IMR-90 (cell line): ENCODE data around the gene RFTN1. TPM values are rescaled to one million over a fixed set of nuclear protein-coding genes. Genes with fewer than 3 reads are reported as not detected.

Experiments
- ATAC-seq: fragments of 200-7000 bp; cut with Tn5 transposase; 2 replicates; pipeline ENCODE4 v1.9.1; 2020; ENCODE audit warnings: low read depth, mild to moderate bottlenecking, moderate library complexity
- BruUV-seq: library from RNA; stranded (reverse); fragments of 400-500 nt; replicated peaks from 2 replicates; lab custom pipeline; 2021; lab: Mats Ljungman, UMichigan
- CTCF ChIA-PET: fragments of 300-600 bp; formaldehyde crosslinking; extraction: SDS; loops from one replicate; lab custom pipeline; 2021; ENCODE audit warnings: antibody characterized with exemption; lab: Yijun Ruan, JAX
- POLR2A ChIA-PET: fragments of 300-600 bp; sonication (Branson Sonifier 250); formaldehyde crosslinking; loops from one replicate; lab custom pipeline; 2022; ENCODE audit warnings: antibody characterized with exemption; ENCODE audit not compliant: unreplicated experiment; lab: Charles Lee
- DNase-seq: peaks from one replicate; pipeline ENCODE4 v3.0.0; 2013
- H2AFZ ChIP-seq: replicated peaks from 2 replicates; pipeline ENCODE3; 2013; ENCODE audit warnings: low read length, mild to moderate bottlenecking; ENCODE audit not compliant: poor library complexity
- H2AK5ac ChIP-seq: 2 replicates; pipeline ENCODE4 v1.6.1; 2013; ENCODE audit warnings: low read depth, low read length, inconsistent platforms
- H2AK9ac ChIP-seq: replicated peaks from 2 replicates; pipeline ENCODE3; 2013; ENCODE audit warnings: mild to moderate bottlenecking, low read depth, low read length, moderate library complexity; ENCODE audit not compliant: poor library complexity
- H2BK120ac ChIP-seq: 2 replicates; pipeline ENCODE4 v1.6.1; 2013; ENCODE audit warnings: low read depth, low read length, inconsistent platforms
- H2BK15ac ChIP-seq: 3 replicates; pipeline ENCODE4 v1.6.1; 2013; ENCODE audit warnings: low read depth, low read length, inconsistent platforms
- H2BK20ac ChIP-seq: 2 replicates; pipeline ENCODE4 v1.6.1; 2013; ENCODE audit warnings: low read depth, mild to moderate bottlenecking, inconsistent platforms, low read length, moderate library complexity
- H2BK5ac ChIP-seq: 2 replicates; pipeline ENCODE4 v1.6.1; 2013; ENCODE audit warnings: mild to moderate bottlenecking, low read depth, low read length, inconsistent platforms; ENCODE audit not compliant: poor library complexity, severe bottlenecking
- H3K14ac ChIP-seq: replicated peaks from 2 replicates; pipeline ENCODE4 v1.6.1; 2013; ENCODE audit warnings: low read depth, low read length, inconsistent platforms
- H3K18ac ChIP-seq: 2 replicates; pipeline ENCODE4 v1.6.1; 2013; ENCODE audit warnings: low read depth, low read length, control low read depth
- H3K23ac ChIP-seq: 2 replicates; pipeline ENCODE4 v1.6.1; 2013; ENCODE audit warnings: low read depth, low read length, inconsistent platforms
- H3K27ac ChIP-seq: 2 replicates; pipeline ENCODE4 v1.5.1; 2013; ENCODE audit warnings: mild to moderate bottlenecking, control low read depth, low read length; ENCODE audit not compliant: insufficient read depth
- H3K27me3 ChIP-seq: 2 replicates; pipeline ENCODE4 v1.6.1; 2013; ENCODE audit warnings: low read length; ENCODE audit not compliant: control insufficient read depth, insufficient read depth
- H3K36me3 ChIP-seq: 2 replicates; pipeline ENCODE4 v1.6.1; 2013; ENCODE audit warnings: low read length, mixed read lengths; ENCODE audit not compliant: control insufficient read depth, insufficient read depth
- H3K4ac ChIP-seq: 2 replicates; pipeline ENCODE4 v1.6.1; 2013; ENCODE audit warnings: low read depth, low read length, inconsistent platforms
- H3K4me1 ChIP-seq: 2 replicates; pipeline ENCODE4 v1.6.1; 2013; ENCODE audit warnings: low read length, mixed read lengths; ENCODE audit not compliant: control insufficient read depth, insufficient read depth
- H3K4me2 ChIP-seq: 2 replicates; pipeline ENCODE4 v1.6.1; 2013; ENCODE audit warnings: low read depth, mild to moderate bottlenecking, control low read depth, low read length, moderate library complexity
- H3K4me3 ChIP-seq: 2 replicates; pipeline ENCODE4 v1.5.1; 2013; ENCODE audit warnings: low read depth, mild to moderate bottlenecking, control low read depth, low read length, moderate library complexity; ENCODE audit not compliant: insufficient read depth
- H3K56ac ChIP-seq: 2 replicates; pipeline ENCODE4 v1.6.1; 2013; ENCODE audit warnings: low read length, inconsistent platforms; ENCODE audit not compliant: insufficient read depth; ENCODE audit errors: extremely low read depth
- H3K79me1 ChIP-seq, 2 experiments: 2 replicates each; pipeline ENCODE4 v1.6.1; 2013; ENCODE audit warnings: low read length in 2 of 2, inconsistent platforms in 1 of 2, low read depth in 1 of 2
- H3K9ac ChIP-seq: 2 replicates; pipeline ENCODE4 v1.6.1; 2013; ENCODE audit warnings: low read depth, low read length, control low read depth
- H3K9me1 ChIP-seq: 2 replicates; pipeline ENCODE4 v1.6.1; 2013; ENCODE audit warnings: low read length, inconsistent platforms; ENCODE audit not compliant: insufficient read depth
- H3K9me3 ChIP-seq: 2 replicates; pipeline ENCODE4 v1.6.1; 2013; ENCODE audit warnings: low read length; ENCODE audit not compliant: control insufficient read depth, insufficient read depth
- H4K20me1 ChIP-seq: 2 replicates; pipeline ENCODE4 v1.6.1; 2013; ENCODE audit warnings: low read length, inconsistent platforms; ENCODE audit not compliant: insufficient read depth
- H4K5ac ChIP-seq: 2 replicates; pipeline ENCODE4 v1.6.1; 2013; ENCODE audit warnings: mild to moderate bottlenecking, low read depth, low read length, control low read depth
- H4K8ac ChIP-seq, 2 experiments: 2 replicates each; pipeline ENCODE4 v1.6.1; 2013; ENCODE audit warnings: low read depth in 2 of 2, low read length in 2 of 2, control low read depth in 1 of 2, inconsistent platforms in 1 of 2
- H4K91ac ChIP-seq: 2 replicates; pipeline ENCODE4 v1.6.1; 2013; ENCODE audit warnings: low read depth, low read length, inconsistent platforms; ENCODE audit not compliant: insufficient read depth
- BHLHE40 ChIP-seq: fragments of 150-350 bp; IDR thresholded peaks from 2 replicates; pipeline ENCODE4 v1.6.1; 2016; ENCODE audit warnings: mild to moderate bottlenecking, low read depth, low read length
- CEBPB ChIP-seq: IDR thresholded peaks from 2 replicates; pipeline ENCODE4 v1.6.1; 2012; ENCODE audit warnings: low read depth, low read length, improper control_type of control experiment
- CHD1 ChIP-seq: IDR thresholded peaks from 2 replicates; pipeline ENCODE4 v1.6.1; 2012; ENCODE audit warnings: low read depth, low read length, improper control_type of control experiment
- CTCF ChIP-seq: conservative IDR thresholded peaks from 2 replicates; pipeline ENCODE4 v1.5.1; 2012; ENCODE audit warnings: mild to moderate bottlenecking, low read depth, low read length, improper control_type of control experiment
- FOS ChIP-seq: fragments of 150-350 bp; IDR thresholded peaks from 2 replicates; pipeline ENCODE4 v1.6.1; 2016; ENCODE audit warnings: low read depth, low read length
- MAFK ChIP-seq: IDR thresholded peaks from 2 replicates; pipeline ENCODE4 v1.6.1; 2012; ENCODE audit warnings: low read depth, low read length, improper control_type of control experiment
- MAZ ChIP-seq: IDR thresholded peaks from 2 replicates; pipeline ENCODE4 v1.6.1; 2012; ENCODE audit warnings: low read depth, mild to moderate bottlenecking, low read length, improper control_type of control experiment, moderate library complexity, borderline replicate concordance
- MXI1 ChIP-seq: IDR thresholded peaks from 2 replicates; pipeline ENCODE4 v1.6.1; 2012; ENCODE audit warnings: low read depth, mild to moderate bottlenecking, low read length, moderate library complexity, borderline replicate concordance
- NFE2L2 ChIP-seq: fragments of 150-350 bp; IDR thresholded peaks from 2 replicates; pipeline ENCODE4 v1.6.1; 2016; ENCODE audit warnings: low read depth, mild to moderate bottlenecking, low read length
- POLR2A ChIP-seq: IDR thresholded peaks from 2 replicates; pipeline ENCODE4 v1.6.1; 2012; ENCODE audit warnings: mild to moderate bottlenecking, low read depth, low read length
- RAD21 ChIP-seq: IDR thresholded peaks from 2 replicates; pipeline ENCODE4 v1.6.1; 2012; ENCODE audit warnings: low read length, improper control_type of control experiment
- RCOR1 ChIP-seq: IDR thresholded peaks from 2 replicates; pipeline ENCODE4 v1.6.1; 2012; ENCODE audit warnings: mild to moderate bottlenecking, low read length, improper control_type of control experiment; ENCODE audit not compliant: insufficient replicate concordance
- RFX5 ChIP-seq: IDR thresholded peaks from 2 replicates; pipeline ENCODE4 v1.8.0; 2012; ENCODE audit warnings: low read depth, mild to moderate bottlenecking, low read length, moderate library complexity
- SMC3 ChIP-seq: fragments of 150-350 bp; IDR thresholded peaks from 2 replicates; pipeline ENCODE4 v1.6.1; 2016; ENCODE audit warnings: low read depth, mild to moderate bottlenecking, antibody characterized with exemption, low read length, moderate library complexity
- WGBS, 2 experiments: methylation state at CpG; one replicate each; pipeline versions ENCODE4 v1.1.5 to v1.1.7; 2013; ENCODE audit warnings: missing lambda C conversion rate in 2 of 2; ENCODE audit not compliant: insufficient read length in 1 of 2; ENCODE audit errors: extremely low coverage in 2 of 2; 5-methylcytosine and 5-hydroxymethylcytosine counted together
- dilution Hi-C: fragments of 300-500 bp; cut with HindIII; formaldehyde crosslinking; loops from one replicate; pipeline ENCODE4 v1.14.3; 2018; ENCODE audit warnings: low sequenced_read_pairs; ENCODE audit not compliant: unreplicated experiment
- in situ Hi-C: fragments of 300-500 bp; cut with MboI; formaldehyde crosslinking; loops from 3 replicates; pipeline ENCODE4 v1.14.3; 2019; ENCODE audit warnings: low sequenced_read_pairs, inconsistent platforms, mixed read lengths
- intact Hi-C: fragments of 100-400 bp; cut with micrococcal nuclease; formaldehyde crosslinking; loops from 2 replicates; pipeline ENCODE4 v1.10.0; 2022
- polyA plus RNA-seq, 3 experiments: library from polyadenylated mRNA; depleted of rRNA; stranded (reverse); fragments of >200 nt; gene quantifications; 2 replicates each; pipeline ENCODE4 v1.2.3, GENCODE V29; 2012; ENCODE audit warnings: low replicate concordance in 1 of 3
- total RNA-seq: library from RNA; depleted of rRNA; stranded (reverse); fragments of >200 nt; gene quantifications from 2 replicates; pipeline ENCODE4 v1.2.3, GENCODE V29; 2012

The RFTN1 gene
- total and polyA plus RNA-seq, 2 of the 4 experiments (the other 2 are of a cell fraction), result 45.0 to 52.0 TPM

GRCh38 chr3:16322189-16322588, 191.3 kb downstream of the RFTN1 start:
- POLR2A ChIA-PET, result no interaction called here
- H3K9me3 ChIP-seq, result no peaks in the 10 kb centered on the region
- H4K91ac ChIP-seq, result no peak overlapping the region
- no peak for DNase-seq
- 92% methylated on average over 2 of the region's 5 CpGs; no CpG with 5 or more reads in 1 of the 2 experiments for WGBS, 2 experiments
- CTCF ChIA-PET, result no interaction called here
- no peak overlapping the region for H4K8ac ChIP-seq
- intact Hi-C loops (no loop called here), dilution Hi-C loops (no loop called here), in situ Hi-C loops (no loop called here)
- no peak overlapping the region for H3K27ac ChIP-seq
- peaks cover 57% of the 10 kb centered on the region for H3K36me3 ChIP-seq
- H3K18ac ChIP-seq, result no peak overlapping the region
- no peak overlapping the region for H4K5ac ChIP-seq
- no peak overlapping the region for H2BK5ac ChIP-seq
- H3K4me2 ChIP-seq, result no peak overlapping the region
- no peaks in the 10 kb centered on the region for H4K20me1 ChIP-seq
- H3K4me1 ChIP-seq, result peaks cover 22% of the 10 kb centered on the region
- peaks cover 10 to 53% of the 10 kb centered on the region in 2 experiments for H3K79me1 ChIP-seq
- no peak overlapping the region for H3K4me3 ChIP-seq
- H2BK15ac ChIP-seq, result no peak overlapping the region
- no peak overlapping the region for H3K9ac ChIP-seq
- no peaks in the 10 kb centered on the region for H3K27me3 ChIP-seq
- H3K4ac ChIP-seq, result no peak overlapping the region
- no peak overlapping the region for H2AK5ac ChIP-seq
- H3K9me1 ChIP-seq, result peaks cover 25% of the 10 kb centered on the region
- no peak overlapping the region for H2AK9ac ChIP-seq
- no peak overlapping the region for H2BK120ac ChIP-seq
- no peak overlapping the region for H2AFZ ChIP-seq
- BruUV-seq, result no TSS peak
- H3K56ac ChIP-seq, result no peak overlapping the region
- TF ChIP-seq CEBPB (no peak), BHLHE40 (no peak), POLR2A (no peak), MAZ (no peak), NFE2L2 (no peak), FOS (no peak), CHD1 (no peak), SMC3 (no peak), RCOR1 (no peak), RAD21 (no peak), MXI1 (no peak), CTCF (no peak), MAFK (no peak), RFX5 (no peak)
- no peak overlapping the region for H3K23ac ChIP-seq
- H3K14ac ChIP-seq, result no peak overlapping the region
- H2BK20ac ChIP-seq, result no peak overlapping the region
- no peak for ATAC-seq
